OCI-LY7 (cell line): ENCODE measurements around the gene TPK1. TPM values are rescaled to one million over a fixed set of nuclear protein-coding genes. Genes with fewer than 3 reads are reported as not detected.

Source experiments
- BruUV-seq: library from RNA; stranded (reverse); fragments of 400-500 nt; replicated peaks from 2 replicates; lab custom pipeline; 2021; lab: Mats Ljungman, UMichigan
- CTCF ChIA-PET: fragments of 300-600 bp; sonication (Branson Sonifier 250); formaldehyde crosslinking; loops from one replicate; lab custom pipeline; 2022; ENCODE audit warnings: antibody characterized with exemption; ENCODE audit not compliant: unreplicated experiment; lab: Charles Lee
- POLR2A ChIA-PET: fragments of 300-600 bp; sonication (Branson Sonifier 250); formaldehyde crosslinking; loops from one replicate; lab custom pipeline; 2022; ENCODE audit warnings: antibody characterized with exemption; lab: Charles Lee
- DNase-seq: peaks from one replicate; pipeline ENCODE4 v3.0.0-alpha.2; 2015; ENCODE audit warnings: low spot score
- H2AFZ ChIP-seq: fragments of 200-600 bp; sonication (generic), shearing (Covaris generic); 2 replicates; pipeline ENCODE4 v1.6.1; 2014; ENCODE audit warnings: mild to moderate bottlenecking, antibody characterized with exemption, low read length, moderate library complexity
- H3K27ac ChIP-seq: fragments of 200-600 bp; sonication (generic); 2 replicates; pipeline ENCODE4 v1.5.1; 2014; ENCODE audit warnings: mixed run types, low read depth, mild to moderate bottlenecking, moderate library complexity, low read length, inconsistent platforms; ENCODE audit not compliant: poor library complexity, severe bottlenecking
- H3K36me3 ChIP-seq: fragments of 200-600 bp; sonication (generic); 2 replicates; pipeline ENCODE4 v1.6.1; 2014; ENCODE audit warnings: mild to moderate bottlenecking, antibody characterized with exemption, low read length, moderate library complexity, mixed read lengths; ENCODE audit not compliant: insufficient read depth
- H3K4me1 ChIP-seq: fragments of 200-600 bp; sonication (generic); 2 replicates; pipeline ENCODE4 v1.5.1; 2014; ENCODE audit warnings: mild to moderate bottlenecking, low read length; ENCODE audit not compliant: insufficient read depth, poor library complexity, severe bottlenecking
- H3K4me2 ChIP-seq: fragments of 200-600 bp; sonication (generic); 2 replicates; pipeline ENCODE4 v1.6.1; 2014; ENCODE audit warnings: mild to moderate bottlenecking, low read length
- H3K4me3 ChIP-seq: fragments of 200-600 bp; sonication (generic); 2 replicates; pipeline ENCODE4 v1.5.1; 2014; ENCODE audit warnings: mild to moderate bottlenecking, low read depth, low read length; ENCODE audit not compliant: poor library complexity, severe bottlenecking
- H3K79me2 ChIP-seq: fragments of 200-600 bp; sonication (generic); 2 replicates; pipeline ENCODE4 v1.6.1; 2016; ENCODE audit warnings: low read depth, mild to moderate bottlenecking, low read length, moderate library complexity, mixed read lengths; ENCODE audit not compliant: insufficient read depth
- H3K9me2 ChIP-seq: fragments of 200-600 bp; sonication (generic); 2 replicates; pipeline ENCODE4 v1.6.1; 2016; ENCODE audit warnings: mild to moderate bottlenecking, low read length, mixed read lengths; ENCODE audit not compliant: insufficient read depth
- H3K9me3 ChIP-seq: fragments of 200-600 bp; sonication (generic); 2 replicates; pipeline ENCODE4 v1.6.1; 2014; ENCODE audit warnings: mild to moderate bottlenecking, mixed run types, low read length, mixed read lengths
- H4K20me1 ChIP-seq: fragments of 200-600 bp; sonication (generic); 2 replicates; pipeline ENCODE4 v1.6.1; 2014; ENCODE audit warnings: mild to moderate bottlenecking, antibody characterized with exemption, low read length, moderate library complexity, mixed read lengths; ENCODE audit not compliant: insufficient read depth
- EZH2phosphoT487 ChIP-seq: fragments of 200-600 bp; sonication (generic); IDR thresholded peaks from 2 replicates; pipeline ENCODE4 v1.6.1; 2018; ENCODE audit warnings: low read depth, borderline replicate concordance, mild to moderate bottlenecking, mixed run types, antibody characterized with exemption, low read length, moderate library complexity, mixed read lengths
- intact Hi-C: fragments of 100-400 bp; cut with micrococcal nuclease; formaldehyde crosslinking; loops from one replicate; pipeline ENCODE4 v1.10.0; 2022; ENCODE audit not compliant: unreplicated experiment
- total RNA-seq, 2 experiments: library from RNA; depleted of rRNA in 1 of 2; stranded (reverse); fragments of >200 nt in 1 of 2; shearing (Covaris generic) in 1 of 2; gene quantifications; 2 replicates each; pipeline ENCODE4 v1.2.3, GENCODE V29; 2014 to 2022
- TF ChIP-seq, protein P1 (sequence below): fragments of 200-600 bp; sonication (generic); conservative IDR thresholded peaks from 2 replicates; pipeline ENCODE4 v1.5.1; 2014; ENCODE audit warnings: mild to moderate bottlenecking, antibody characterized with exemption, low read length, moderate library complexity, mixed read lengths

TPK1 gene
- total RNA-seq, 2 experiments from 2014 or later = 6.7 to 12.5 TPM

- intact Hi-C loops = no loop called here
- H3K36me3 ChIP-seq = no peaks in the 10 kb centered on the region
- CTCF ChIA-PET = no interaction called here
- no peak overlapping the region for H3K4me2 ChIP-seq
- POLR2A ChIA-PET = no interaction called here
- H3K27ac ChIP-seq = no peak overlapping the region
- H2AFZ ChIP-seq = no peak overlapping the region
- no peaks in the 10 kb centered on the region for H3K79me2 ChIP-seq
- H3K4me1 ChIP-seq = no peaks in the 10 kb centered on the region
- no peak for TF ChIP-seq EZH2phosphoT487
- TF ChIP-seq, protein P1, sequence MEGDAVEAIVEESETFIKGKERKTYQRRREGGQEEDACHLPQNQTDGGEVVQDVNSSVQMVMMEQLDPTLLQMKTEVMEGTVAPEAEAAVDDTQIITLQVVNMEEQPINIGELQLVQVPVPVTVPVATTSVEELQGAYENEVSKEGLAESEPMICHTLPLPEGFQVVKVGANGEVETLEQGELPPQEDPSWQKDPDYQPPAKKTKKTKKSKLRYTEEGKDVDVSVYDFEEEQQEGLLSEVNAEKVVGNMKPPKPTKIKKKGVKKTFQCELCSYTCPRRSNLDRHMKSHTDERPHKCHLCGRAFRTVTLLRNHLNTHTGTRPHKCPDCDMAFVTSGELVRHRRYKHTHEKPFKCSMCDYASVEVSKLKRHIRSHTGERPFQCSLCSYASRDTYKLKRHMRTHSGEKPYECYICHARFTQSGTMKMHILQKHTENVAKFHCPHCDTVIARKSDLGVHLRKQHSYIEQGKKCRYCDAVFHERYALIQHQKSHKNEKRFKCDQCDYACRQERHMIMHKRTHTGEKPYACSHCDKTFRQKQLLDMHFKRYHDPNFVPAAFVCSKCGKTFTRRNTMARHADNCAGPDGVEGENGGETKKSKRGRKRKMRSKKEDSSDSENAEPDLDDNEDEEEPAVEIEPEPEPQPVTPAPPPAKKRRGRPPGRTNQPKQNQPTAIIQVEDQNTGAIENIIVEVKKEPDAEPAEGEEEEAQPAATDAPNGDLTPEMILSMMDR = no peak
- no peak for DNase-seq
- H3K9me3 ChIP-seq = no peaks in the 10 kb centered on the region
- BruUV-seq = no TSS peak
- no peak overlapping the region for H3K4me3 ChIP-seq
- H3K9me2 ChIP-seq = no peaks in the 10 kb centered on the region
- H4K20me1 ChIP-seq = no peaks in the 10 kb centered on the region
These were observed 346.3 kb downstream of the TPK1 start for GRCh38 chr7:144489504-144489903.

DNA sequence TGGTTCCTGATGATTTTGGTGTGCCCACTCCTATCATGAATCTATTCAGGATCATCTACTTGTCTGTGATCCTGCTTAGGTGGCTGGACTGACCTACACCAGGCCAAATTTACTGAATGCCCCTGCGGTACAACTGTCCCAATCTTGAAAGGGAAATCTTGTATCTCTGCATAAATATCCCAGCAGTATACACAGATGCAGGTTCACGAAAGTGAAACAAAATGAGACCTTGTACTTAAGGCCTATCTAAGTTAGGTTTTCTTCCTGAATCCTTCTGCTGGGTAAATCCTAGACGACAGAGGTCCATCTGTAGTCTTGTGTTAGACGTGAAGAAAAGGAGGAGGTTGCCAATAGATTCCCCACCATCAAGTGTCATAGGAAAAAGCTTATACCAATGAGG, 346.9 kb downstream of the TPK1 start:
- Histone ChIP-seq H3K4me3 (no peak overlapping the region), H4K20me1 (no peaks in the 10 kb centered on the region), H3K36me3 (no peaks in the 10 kb centered on the region), H3K9me3 (no peaks in the 10 kb centered on the region), H3K27ac (no peak overlapping the region), H3K9me2 (no peaks in the 10 kb centered on the region), H3K79me2 (no peaks in the 10 kb centered on the region), H3K4me2 (no peak overlapping the region), H3K4me1 (no peaks in the 10 kb centered on the region), H2AFZ (no peak overlapping the region)
- no peak for DNase-seq
- BruUV-seq = no TSS peak
- ChIA-PET POLR2A (no interaction called here), CTCF (no interaction called here)
- intact Hi-C loops = no loop called here
- TF ChIP-seq, protein P1 = no peak
- TF ChIP-seq EZH2phosphoT487 = no peak

DNA sequence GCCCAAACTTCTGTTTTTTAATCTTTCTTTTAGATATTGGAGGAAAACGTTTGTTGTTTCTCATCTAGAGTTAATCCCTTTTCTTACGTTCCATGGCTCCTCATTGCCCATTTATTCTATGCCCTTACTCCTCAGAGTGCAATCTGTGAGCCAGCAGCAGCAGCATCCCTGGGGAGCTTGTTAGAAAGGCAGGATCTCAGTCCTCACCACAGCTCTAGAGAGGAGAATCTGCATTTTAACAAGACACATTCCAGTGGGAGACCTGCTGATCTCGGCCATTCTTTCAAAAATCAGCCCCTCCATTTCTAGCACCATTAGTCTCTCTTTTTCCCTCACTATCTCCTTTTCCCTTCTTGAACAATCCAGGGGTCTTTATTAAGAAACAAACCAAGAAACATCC, 348.0 kb downstream of the TPK1 start:
- Histone ChIP-seq H2AFZ (no peak overlapping the region), H3K27ac (no peak overlapping the region)
- no TSS peak for BruUV-seq

More for the DNA sequence above, 348.0 kb downstream of the TPK1 start:
- DNase-seq = no peak
- Histone ChIP-seq H3K4me1 (no peaks in the 10 kb centered on the region), H3K9me3 (no peaks in the 10 kb centered on the region), H4K20me1 (no peaks in the 10 kb centered on the region), H3K4me2 (no peak overlapping the region), H3K4me3 (no peak overlapping the region), H3K36me3 (no peaks in the 10 kb centered on the region), H3K9me2 (no peaks in the 10 kb centered on the region), H3K79me2 (no peaks in the 10 kb centered on the region)
- TF ChIP-seq EZH2phosphoT487 = no peak
- TF ChIP-seq, protein P1 = no peak
- CTCF ChIA-PET = no interaction called here
- intact Hi-C loops = no loop called here
- POLR2A ChIA-PET = no interaction called here
